Panc1 (cell line): Measurements from ENCODE around the gene PKMYT1.

Experiments used
- POLR2AphosphoS5 ChIP-seq: IDR thresholded peaks from 2 replicates; pipeline ENCODE4 v1.6.1; 2012; ENCODE audit warnings: mild to moderate bottlenecking, low read depth, low read length, moderate library complexity
- TF ChIP-seq, protein P1 (sequence below): fragments of 450-650 bp; IDR thresholded peaks from 2 replicates; pipeline ENCODE4 v1.5.1; 2017; ENCODE audit warnings: mild to moderate bottlenecking

DNA sequence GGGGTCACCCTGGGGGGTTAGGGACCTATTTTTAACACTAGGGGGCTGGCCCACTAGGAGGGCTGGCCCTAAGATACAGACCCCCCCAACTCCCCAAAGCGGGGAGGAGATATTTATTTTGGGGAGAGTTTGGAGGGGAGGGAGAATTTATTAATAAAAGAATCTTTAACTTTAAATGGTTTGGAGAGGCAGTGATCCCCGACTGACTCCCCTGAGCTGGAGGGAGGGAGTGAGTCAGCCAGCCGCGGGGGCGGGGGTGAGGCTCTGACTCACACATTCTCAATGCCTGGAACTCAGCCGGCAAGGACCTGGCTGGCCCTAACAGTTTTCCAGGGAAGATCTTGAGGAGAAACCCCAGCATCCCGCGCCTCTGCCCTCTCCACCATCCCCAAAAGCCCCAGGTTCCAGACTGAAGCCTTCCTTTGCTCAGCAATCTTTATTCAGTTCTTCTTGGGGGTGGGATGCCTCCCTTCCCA is 42.0 kb upstream of the PKMYT1 start:
- TF ChIP-seq POLR2AphosphoS5, result peak; percentile 18
- TF ChIP-seq, protein P1, sequence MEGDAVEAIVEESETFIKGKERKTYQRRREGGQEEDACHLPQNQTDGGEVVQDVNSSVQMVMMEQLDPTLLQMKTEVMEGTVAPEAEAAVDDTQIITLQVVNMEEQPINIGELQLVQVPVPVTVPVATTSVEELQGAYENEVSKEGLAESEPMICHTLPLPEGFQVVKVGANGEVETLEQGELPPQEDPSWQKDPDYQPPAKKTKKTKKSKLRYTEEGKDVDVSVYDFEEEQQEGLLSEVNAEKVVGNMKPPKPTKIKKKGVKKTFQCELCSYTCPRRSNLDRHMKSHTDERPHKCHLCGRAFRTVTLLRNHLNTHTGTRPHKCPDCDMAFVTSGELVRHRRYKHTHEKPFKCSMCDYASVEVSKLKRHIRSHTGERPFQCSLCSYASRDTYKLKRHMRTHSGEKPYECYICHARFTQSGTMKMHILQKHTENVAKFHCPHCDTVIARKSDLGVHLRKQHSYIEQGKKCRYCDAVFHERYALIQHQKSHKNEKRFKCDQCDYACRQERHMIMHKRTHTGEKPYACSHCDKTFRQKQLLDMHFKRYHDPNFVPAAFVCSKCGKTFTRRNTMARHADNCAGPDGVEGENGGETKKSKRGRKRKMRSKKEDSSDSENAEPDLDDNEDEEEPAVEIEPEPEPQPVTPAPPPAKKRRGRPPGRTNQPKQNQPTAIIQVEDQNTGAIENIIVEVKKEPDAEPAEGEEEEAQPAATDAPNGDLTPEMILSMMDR, result no peak
